Stimulated activated CD8-positive, alpha-beta memory T cell treated with anti-CD3 and anti-CD28 coated beads, Interleukin-15, amount 100 ng/mL, for 24 hours (primary cell): ENCODE measurements around the gene USO1.
"Not testable (repeated sequence)": the region's sequence is repeated elsewhere in the genome, so short reads cannot be mapped to it uniquely, and the experiment has no call there.

Experiments
- DNase-seq: peaks from one replicate; pipeline ENCODE4 v3.0.0-alpha.2; 2020; ENCODE audit warnings: low read depth

USO1 gene

DNA sequence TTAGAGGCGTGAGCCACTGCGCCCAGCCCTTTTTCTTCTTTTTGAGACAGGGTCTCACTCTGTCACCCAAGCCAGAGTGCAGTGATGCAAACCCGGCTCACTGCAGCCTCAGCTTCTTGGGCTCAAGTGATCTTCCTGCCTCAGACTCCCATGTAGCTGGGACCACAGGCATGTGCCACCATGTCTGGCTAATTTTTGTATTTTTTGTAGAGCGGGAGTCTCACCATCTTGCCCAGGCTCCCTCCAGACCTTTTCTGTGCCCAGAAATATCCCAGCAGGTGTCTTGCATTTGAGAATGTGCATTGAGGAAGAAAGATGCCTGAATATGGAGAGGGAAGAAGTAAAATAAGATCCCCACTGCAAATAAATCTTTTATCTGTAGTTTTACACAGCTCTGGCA lies 119.2 kb downstream of the USO1 start:
- no peak for DNase-seq

DNA sequence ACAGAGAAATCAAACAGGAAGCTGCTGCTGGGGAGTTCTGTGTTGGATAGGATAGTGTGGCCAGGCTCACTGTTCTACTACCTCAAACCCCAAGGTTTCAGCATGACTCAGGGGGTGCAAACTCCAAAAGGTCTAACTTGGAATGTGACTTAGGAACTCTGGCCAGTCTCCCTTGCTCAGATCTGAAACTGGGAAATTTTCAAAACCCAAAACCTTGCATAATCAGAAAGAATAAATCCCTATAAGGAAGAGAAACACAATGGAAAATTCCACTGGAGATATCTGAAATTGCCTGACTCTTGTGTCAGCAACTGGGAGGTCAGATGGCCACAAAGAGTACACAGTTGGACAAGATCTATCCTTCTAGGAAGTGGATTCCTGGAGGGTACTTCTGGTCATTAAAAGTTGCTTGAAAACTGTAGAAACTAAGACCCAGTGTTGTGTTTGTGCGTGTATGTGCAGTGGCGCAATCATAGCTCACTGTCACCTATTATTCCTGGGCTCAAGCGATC lies 119.8 kb downstream of the USO1 start:
- DNase-seq = no peak

DNA sequence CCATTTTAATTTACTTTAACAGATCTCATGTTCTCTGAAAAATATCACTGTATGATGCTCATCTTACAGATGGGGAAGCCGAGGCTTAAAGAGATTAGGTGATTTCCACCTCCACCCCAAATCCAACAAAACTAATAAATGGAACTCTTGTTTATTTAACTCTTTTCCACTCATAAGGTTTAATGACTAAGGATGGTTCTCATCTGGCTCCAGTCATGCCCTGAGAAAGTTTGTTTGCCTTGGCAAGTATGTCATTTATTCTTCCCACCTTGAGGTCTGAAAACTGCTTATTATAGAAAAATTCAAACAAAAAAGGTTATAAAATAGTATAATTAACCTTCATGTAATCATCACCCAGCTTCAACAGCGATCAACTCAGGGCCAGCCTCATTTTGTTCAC lies 121.6 kb downstream of the USO1 start:
- DNase-seq = no peak

DNA sequence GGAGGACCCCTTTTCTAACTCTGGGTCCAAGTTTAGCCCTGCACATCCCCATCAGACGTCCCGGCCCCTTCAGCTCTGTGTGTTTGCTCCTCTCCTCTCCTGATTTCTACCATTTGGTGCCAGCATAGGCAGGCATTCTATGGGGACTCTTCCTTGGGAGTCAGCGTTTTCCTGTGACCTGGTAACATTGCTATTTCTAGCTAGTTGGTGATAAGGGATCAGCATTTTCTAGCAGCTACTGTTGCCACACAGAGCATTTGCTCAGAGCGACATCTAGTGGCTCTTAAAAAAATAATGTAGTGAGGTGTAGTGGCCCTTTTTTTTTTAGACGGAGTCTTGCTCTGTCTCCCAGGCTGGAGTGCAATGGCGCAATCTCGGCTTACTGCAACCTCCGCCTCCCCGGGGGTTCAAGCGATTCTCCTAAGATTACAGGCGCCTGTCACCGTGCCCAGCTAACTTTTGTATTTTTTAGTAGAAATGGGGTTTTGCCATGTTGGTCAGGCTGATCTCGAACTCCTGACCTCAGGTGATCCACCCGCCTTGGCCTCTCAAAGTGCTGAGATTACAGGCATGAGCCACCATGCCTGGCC lies 123.9 kb downstream of the USO1 start:
- DNase-seq = not testable (repeated sequence)

DNA sequence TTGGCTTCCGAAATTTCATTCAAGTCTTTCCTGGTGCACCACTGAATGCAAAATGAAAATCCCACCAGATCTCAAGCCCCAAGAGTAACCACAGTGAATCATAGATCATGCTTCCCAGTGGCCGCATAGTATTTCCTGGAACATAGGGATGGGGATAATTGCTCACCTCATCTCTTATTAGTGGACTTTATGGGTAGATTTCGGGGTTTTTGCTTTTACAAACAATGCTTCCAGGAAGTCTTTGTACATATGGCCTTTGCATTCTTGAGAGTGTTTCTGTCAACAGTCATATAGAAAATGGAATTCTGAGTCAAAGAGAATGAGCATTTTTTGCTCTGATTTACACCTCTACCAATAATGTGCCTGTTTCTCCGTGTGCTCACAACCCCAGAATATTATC lies 124.5 kb downstream of the USO1 start:
- no peak for DNase-seq

DNA sequence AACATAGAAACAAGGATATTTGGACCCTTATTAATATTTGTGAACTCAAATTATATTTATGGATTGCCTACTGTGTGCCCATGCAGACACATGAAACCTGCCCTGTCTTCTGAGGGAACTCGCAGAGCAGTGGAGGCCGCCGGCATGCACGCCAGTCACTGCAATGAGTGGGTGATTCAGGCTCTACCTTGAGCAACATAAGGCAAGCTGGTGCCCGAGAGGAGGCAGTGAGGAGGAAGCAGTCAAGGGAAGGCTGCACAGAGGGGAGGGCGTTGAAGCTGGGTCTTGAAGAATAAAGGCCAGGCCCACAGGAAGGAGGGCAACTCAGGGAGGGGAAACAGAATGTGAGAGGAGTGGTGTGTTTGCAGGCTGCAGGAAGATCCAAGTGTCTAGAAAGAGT lies 125.1 kb downstream of the USO1 start:
- no peak for DNase-seq

DNA sequence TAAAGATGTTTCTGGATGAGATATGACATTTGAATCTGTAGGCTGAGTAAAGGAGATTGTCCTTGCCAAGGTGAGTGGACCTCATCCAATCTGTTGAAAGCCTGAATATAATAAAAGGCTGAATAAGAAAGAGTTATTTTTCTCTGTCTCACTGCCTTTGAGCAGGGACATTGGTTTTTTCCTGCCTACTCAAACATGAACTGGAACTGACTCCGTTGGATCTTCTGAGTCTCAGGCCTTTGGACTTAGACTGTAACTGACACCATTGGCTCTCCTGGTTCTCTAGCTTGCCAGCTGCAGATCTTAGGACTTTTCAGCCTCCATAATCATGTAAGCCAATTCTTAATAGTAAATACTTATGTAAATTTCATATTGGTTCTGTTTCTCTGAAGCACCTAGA lies 134.3 kb downstream of the USO1 start:
- no peak for DNase-seq

DNA sequence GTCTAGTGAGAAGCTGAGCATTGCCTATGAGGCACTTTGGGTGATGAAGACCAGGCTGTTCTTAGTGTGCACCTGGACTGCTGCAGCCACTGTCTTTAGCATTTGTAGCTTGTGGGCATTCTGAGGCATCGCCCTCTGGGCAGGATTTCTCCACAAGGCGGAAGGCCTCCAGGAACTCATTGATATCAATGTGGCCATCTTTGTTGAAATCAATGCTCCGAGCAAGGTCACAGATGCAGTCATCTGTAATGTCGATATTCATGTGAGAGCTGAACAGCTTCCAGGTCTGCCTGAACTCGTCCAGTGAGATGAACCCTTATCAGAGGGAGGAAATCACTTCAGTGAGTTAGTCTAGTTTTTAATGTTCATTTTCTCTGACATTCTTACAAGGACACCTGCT lies 136.2 kb downstream of the USO1 start:
- DNase-seq = no peak
